Panc1 (cell line): Measurements from ENCODE around the gene KRCC1.
"Not testable (repeated sequence)": the region's sequence is repeated elsewhere in the genome, so short reads cannot be mapped to it uniquely, and the experiment has no call there.

Experiments used
- POLR2AphosphoS5 ChIP-seq: IDR thresholded peaks from 2 replicates; pipeline ENCODE4 v1.6.1; 2012; ENCODE audit warnings: mild to moderate bottlenecking, low read depth, low read length, moderate library complexity
- TF ChIP-seq, protein P1 (sequence below): fragments of 450-650 bp; IDR thresholded peaks from 2 replicates; pipeline ENCODE4 v1.5.1; 2017; ENCODE audit warnings: mild to moderate bottlenecking
- TF ChIP-seq, protein P2 (sequence below), 2 experiments: IDR thresholded peaks; 2 replicates each; pipeline ENCODE4 v1.6.1; 2011 to 2012; ENCODE audit warnings: low read depth in 2 of 2, control low read depth in 1 of 2, low read length in 1 of 2, mild to moderate bottlenecking in 1 of 2, moderate library complexity in 1 of 2; ENCODE audit not compliant: insufficient read depth in 1 of 2

DNA sequence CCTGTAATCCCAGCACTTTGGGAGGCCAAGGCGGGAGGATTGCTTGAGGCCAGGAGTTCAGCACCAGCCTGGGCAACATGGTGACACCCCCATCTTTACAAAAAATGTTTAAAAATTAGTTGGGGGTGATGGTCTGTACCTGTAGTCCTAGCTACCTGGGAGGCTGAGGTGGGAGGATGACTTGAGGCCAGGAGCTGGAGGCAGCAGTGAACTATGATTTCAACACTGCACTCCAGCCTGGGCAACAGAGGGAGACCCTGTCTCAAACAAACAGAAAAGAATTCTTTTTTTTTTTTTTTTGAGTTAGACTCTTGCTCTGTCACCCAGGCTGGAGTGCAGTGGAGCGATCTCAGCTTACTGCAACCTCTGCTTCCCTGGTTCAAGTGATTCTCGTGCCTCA is 55.1 kb downstream of the KRCC1 start:
- TF ChIP-seq, protein P1, sequence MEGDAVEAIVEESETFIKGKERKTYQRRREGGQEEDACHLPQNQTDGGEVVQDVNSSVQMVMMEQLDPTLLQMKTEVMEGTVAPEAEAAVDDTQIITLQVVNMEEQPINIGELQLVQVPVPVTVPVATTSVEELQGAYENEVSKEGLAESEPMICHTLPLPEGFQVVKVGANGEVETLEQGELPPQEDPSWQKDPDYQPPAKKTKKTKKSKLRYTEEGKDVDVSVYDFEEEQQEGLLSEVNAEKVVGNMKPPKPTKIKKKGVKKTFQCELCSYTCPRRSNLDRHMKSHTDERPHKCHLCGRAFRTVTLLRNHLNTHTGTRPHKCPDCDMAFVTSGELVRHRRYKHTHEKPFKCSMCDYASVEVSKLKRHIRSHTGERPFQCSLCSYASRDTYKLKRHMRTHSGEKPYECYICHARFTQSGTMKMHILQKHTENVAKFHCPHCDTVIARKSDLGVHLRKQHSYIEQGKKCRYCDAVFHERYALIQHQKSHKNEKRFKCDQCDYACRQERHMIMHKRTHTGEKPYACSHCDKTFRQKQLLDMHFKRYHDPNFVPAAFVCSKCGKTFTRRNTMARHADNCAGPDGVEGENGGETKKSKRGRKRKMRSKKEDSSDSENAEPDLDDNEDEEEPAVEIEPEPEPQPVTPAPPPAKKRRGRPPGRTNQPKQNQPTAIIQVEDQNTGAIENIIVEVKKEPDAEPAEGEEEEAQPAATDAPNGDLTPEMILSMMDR = not testable (repeated sequence)
- TF ChIP-seq POLR2AphosphoS5 = not testable (repeated sequence)
- TF ChIP-seq, protein P2, sequence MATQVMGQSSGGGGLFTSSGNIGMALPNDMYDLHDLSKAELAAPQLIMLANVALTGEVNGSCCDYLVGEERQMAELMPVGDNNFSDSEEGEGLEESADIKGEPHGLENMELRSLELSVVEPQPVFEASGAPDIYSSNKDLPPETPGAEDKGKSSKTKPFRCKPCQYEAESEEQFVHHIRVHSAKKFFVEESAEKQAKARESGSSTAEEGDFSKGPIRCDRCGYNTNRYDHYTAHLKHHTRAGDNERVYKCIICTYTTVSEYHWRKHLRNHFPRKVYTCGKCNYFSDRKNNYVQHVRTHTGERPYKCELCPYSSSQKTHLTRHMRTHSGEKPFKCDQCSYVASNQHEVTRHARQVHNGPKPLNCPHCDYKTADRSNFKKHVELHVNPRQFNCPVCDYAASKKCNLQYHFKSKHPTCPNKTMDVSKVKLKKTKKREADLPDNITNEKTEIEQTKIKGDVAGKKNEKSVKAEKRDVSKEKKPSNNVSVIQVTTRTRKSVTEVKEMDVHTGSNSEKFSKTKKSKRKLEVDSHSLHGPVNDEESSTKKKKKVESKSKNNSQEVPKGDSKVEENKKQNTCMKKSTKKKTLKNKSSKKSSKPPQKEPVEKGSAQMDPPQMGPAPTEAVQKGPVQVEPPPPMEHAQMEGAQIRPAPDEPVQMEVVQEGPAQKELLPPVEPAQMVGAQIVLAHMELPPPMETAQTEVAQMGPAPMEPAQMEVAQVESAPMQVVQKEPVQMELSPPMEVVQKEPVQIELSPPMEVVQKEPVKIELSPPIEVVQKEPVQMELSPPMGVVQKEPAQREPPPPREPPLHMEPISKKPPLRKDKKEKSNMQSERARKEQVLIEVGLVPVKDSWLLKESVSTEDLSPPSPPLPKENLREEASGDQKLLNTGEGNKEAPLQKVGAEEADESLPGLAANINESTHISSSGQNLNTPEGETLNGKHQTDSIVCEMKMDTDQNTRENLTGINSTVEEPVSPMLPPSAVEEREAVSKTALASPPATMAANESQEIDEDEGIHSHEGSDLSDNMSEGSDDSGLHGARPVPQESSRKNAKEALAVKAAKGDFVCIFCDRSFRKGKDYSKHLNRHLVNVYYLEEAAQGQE (IDR thresholded peaks at IDR 0.05; ENCODE audit: insufficient read depth in 1 of 2, low read depth in 2 of 2, low read length in 1 of 2) = not testable (repeated sequence)
